ENCODE results near the gene DCHS2. TPM values are rescaled to one million over a fixed set of nuclear protein-coding genes. Genes with fewer than 3 reads are reported as not detected.

Gene DCHS2, protein sequence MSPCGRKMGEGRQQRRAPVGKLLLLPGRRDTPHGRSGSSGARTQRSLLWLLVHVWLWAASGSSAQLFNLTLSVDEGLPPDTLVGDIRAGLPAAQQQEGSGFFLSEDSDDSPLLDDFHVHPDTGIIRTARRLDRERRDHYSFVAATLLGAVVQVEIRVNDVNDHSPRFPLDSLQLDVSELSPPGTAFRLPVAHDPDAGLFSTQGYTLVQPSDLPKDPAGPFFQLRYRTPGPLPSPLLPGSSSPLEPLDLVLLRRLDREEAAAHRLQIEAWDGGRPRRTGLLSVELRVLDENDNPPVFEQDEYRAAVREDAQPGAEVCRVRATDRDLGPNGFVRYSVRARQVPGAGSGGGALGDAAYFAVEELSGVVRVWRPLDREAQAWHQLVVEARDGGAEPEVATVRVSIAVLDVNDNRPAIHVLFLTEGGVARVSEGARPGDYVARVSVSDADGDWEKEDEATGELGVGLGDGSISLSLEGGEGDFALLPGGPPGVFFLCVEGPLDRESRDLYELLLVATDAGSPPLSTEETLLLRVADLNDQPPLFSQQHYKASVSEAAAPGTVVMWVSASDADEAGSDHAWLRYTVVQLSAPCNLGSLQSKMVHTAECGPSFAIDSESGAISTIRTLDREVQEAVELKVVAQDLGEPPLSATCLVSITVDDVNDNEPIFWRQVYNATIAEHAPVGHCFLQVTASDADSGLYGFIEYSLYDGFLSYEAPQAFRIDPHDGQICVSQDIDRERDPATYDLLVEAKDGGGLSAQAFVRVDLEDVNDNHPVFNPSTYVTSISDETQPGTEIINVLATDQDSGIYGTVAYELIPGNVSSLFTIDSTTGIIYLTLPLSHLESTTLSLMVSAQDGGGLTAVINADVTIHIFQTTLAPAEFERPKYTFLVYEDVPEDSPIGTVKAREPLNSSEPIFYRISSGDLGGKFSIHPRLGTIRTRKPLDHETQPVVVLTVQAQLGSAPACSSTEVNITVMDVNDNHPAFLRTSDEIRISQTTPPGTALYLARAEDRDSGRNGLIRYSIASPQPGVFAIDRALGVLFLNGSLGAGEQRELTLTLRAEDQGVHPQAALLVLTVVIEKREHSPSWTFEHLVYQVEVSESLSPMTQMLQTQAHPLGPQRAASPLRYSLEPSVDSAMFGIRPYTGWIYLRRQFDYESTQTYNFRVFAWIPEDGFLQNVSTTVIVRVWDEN (N-terminal part only)
- total RNA-seq (2013) = not detected
- polyA plus RNA-seq (not detected), polyA minus RNA-seq (under 0.01 and 0.14 TPM in 2 replicates), total RNA-seq (0 to 4.5 (median 0.12) reads per million in 11 experiments)

DNA sequence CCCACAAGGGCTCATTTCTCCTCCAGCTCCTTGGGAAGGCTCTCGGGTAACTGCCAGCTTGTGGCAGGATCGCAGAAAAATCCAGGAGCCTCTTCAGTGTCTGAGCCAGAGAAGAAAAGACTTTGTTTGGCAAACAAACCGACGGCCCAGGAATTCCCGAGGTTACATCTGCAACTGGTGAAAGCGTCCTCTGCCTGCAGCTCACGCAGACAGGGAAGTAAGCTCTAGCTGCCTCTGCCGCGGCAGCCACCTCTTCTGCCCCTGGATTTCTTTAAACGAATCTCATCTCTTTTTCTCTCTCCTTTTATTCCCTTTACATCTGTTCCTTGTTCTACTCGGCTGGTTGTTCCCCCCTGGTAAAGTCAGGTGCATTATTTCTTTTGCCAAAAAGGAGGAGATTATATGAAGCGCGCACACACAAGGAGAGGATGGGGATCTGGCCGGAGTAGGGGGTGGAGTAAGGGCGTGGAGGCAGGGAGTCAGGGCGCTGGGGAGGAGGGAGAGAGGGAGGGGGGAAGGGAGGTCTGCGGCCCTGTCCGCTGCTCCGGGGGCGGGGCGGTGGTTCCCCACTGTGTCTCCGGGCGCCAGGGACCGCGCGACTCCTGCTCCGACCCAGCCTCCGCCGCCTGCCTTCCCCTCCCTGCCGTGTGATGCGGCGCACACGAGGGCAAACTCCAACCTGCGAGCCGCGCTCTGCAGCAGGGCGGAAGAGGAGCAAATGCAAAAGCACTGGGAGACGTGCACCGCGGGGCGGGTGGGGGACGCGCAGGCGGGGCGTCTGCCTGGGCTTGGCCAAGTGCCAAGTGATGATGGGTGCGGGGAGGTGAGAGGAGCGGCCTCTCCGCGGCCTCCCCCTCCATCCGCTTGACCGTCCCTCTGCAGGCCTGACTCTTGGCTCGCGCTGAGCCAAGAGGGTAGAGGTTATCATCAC lies at the start of gene DCHS2:
DCHS2 (minus strand) TSS at position 459 of the 931 bp plus-strand sequence; CDS start at position 15, 444 bp downstream.
- peak within 1 kb of the TSS; percentile 68 to 92 for H3K4me3 Mint-ChIP-seq

More for the DNA sequence above, at the start of gene DCHS2:
- H3K36me3 ChIP-seq (replicated peaks in 1 of 2; ENCODE audit: control insufficient read depth in 1 of 2, insufficient read depth in 2 of 2, low read length in 2 of 2) = no peaks in the 10 kb centered on the region
- TF ChIP-seq, protein P1, sequence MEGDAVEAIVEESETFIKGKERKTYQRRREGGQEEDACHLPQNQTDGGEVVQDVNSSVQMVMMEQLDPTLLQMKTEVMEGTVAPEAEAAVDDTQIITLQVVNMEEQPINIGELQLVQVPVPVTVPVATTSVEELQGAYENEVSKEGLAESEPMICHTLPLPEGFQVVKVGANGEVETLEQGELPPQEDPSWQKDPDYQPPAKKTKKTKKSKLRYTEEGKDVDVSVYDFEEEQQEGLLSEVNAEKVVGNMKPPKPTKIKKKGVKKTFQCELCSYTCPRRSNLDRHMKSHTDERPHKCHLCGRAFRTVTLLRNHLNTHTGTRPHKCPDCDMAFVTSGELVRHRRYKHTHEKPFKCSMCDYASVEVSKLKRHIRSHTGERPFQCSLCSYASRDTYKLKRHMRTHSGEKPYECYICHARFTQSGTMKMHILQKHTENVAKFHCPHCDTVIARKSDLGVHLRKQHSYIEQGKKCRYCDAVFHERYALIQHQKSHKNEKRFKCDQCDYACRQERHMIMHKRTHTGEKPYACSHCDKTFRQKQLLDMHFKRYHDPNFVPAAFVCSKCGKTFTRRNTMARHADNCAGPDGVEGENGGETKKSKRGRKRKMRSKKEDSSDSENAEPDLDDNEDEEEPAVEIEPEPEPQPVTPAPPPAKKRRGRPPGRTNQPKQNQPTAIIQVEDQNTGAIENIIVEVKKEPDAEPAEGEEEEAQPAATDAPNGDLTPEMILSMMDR (IDR thresholded peaks at IDR 0.05) = no peak
- H3K36me3 Mint-ChIP-seq = peaks cover 0 to 10% of the 10 kb centered on the region in 2 donors
- H3K4me3 ChIP-seq (replicated peaks in 1 of 3; ENCODE audit: low read depth in 2 of 3, low read length in 3 of 3) = peak within 1 kb of the TSS in 1 of 3 experiments; percentile 50
- H3K9ac ChIP-seq (ENCODE audit: insufficient read depth, low read length, poor library complexity, severe bottlenecking) = no peak within 1 kb of the TSS
- H3K9me3 Mint-ChIP-seq = peaks cover 0 to 25% (median 12%) of the 10 kb centered on the region in 7 donors
- intact Hi-C loops (cut with micrococcal nuclease) = no loop called here
- no peak for DNase-seq
- H3K4me2 ChIP-seq (replicated peaks; ENCODE audit: extremely low read depth, low read length, poor library complexity, severe bottlenecking) = peak within 1 kb of the TSS; percentile 44
- no peaks in the 10 kb centered on the region for H3K79me2 ChIP-seq (ENCODE audit: insufficient read depth, low read length)
- H3K27me3 ChIP-seq (ENCODE audit: control insufficient read depth in 2 of 2, insufficient read depth in 2 of 2, low read length in 2 of 2) = peaks cover 44 to 78% of the 10 kb centered on the region in 2 donors
- WGBS (ENCODE audit: insufficient coverage) = under 1% methylated on average over 29 of the region's 53 CpGs
- H3K27ac Mint-ChIP-seq = no peak within 1 kb of the TSS
- H4K20me1 ChIP-seq (ENCODE audit: insufficient read depth, low read length) = no peaks in the 10 kb centered on the region
- peaks cover 53 to 77% (median 58%) of the 10 kb centered on the region in 3 donors for H3K27me3 Mint-ChIP-seq (ENCODE audit: low read depth in 3 of 3)
- H2AFZ ChIP-seq (ENCODE audit: insufficient read depth, low read depth, low read length, poor library complexity, severe bottlenecking) = peak within 1 kb of the TSS; percentile 30
- H3K9me3 ChIP-seq (replicated peaks in 1 of 2; ENCODE audit: control insufficient read depth in 1 of 2, insufficient read depth in 1 of 2, low read length in 2 of 2) = peaks cover 0 to 18% of the 10 kb centered on the region in 2 donors
- no peak within 1 kb of the TSS for H3K27ac ChIP-seq (ENCODE audit: low read depth in 1 of 2, low read length in 2 of 2)
- H3K4me1 ChIP-seq (ENCODE audit: control insufficient read depth in 1 of 2, insufficient read depth in 2 of 2, low read length in 2 of 2) = peaks cover 8 to 18% of the 10 kb centered on the region in 2 donors
- peaks cover 22% of the 10 kb centered on the region for H3K4me1 Mint-ChIP-seq

Data from CD14-positive monocyte (primary cell).